K562 (cell line): ENCODE results near the gene TP53BP1. TPM values are rescaled to one million over a fixed set of nuclear protein-coding genes. Genes with fewer than 3 reads are reported as not detected.
A peak's percentile ranks its signal among the peaks of the same experiment; 100 is the strongest.

Source experiments
- BCLAF1 ChIP-seq, 2 experiments: fragments of 450-650 bp in 1 of 2; IDR thresholded peaks; 2 replicates each; pipeline ENCODE4 v1.6.1; 2011 to 2017; ENCODE audit warnings: low read depth in 2 of 2, antibody characterized with exemption in 1 of 2, borderline replicate concordance in 1 of 2, low read length in 1 of 2, mild to moderate bottlenecking in 1 of 2, mixed read lengths in 1 of 2; ENCODE audit not compliant: control insufficient read depth in 1 of 2
- BHLHE40 ChIP-seq: IDR thresholded peaks from 2 replicates; pipeline ENCODE4 v1.6.1; 2011; ENCODE audit warnings: low read length, improper control_type of control experiment
- CBFA2T3 ChIP-seq: fragments of 450-650 bp; IDR thresholded peaks from 2 replicates; pipeline ENCODE4 v1.6.1; 2017
- CBX8 ChIP-seq: fragments of 200-600 bp; sonication (generic); IDR thresholded peaks from 2 replicates; pipeline ENCODE4 v1.6.1; 2012; ENCODE audit warnings: borderline replicate concordance, mixed run types, low read depth, mild to moderate bottlenecking, moderate library complexity, mixed read lengths, low read length, control low read depth, inconsistent platforms; ENCODE audit not compliant: poor library complexity, severe bottlenecking; ENCODE audit errors: extremely low read depth
- DPF2 ChIP-seq: fragments of 450-650 bp; IDR thresholded peaks from 2 replicates; pipeline ENCODE4 v1.6.1; 2016
- EHMT2 ChIP-seq: fragments of 450-650 bp; IDR thresholded peaks from 2 replicates; pipeline ENCODE4 v1.6.1; 2018; ENCODE audit warnings: antibody characterized with exemption
- GATAD2A ChIP-seq: fragments of 450-650 bp; IDR thresholded peaks from 2 replicates; pipeline ENCODE4 v1.6.1; 2017
- MEIS2 ChIP-seq: fragments of 450-650 bp; IDR thresholded peaks from 2 replicates; pipeline ENCODE4 v1.6.1; 2014; ENCODE audit warnings: mild to moderate bottlenecking; ENCODE audit not compliant: partially characterized antibody
- SMAD4 ChIP-seq: fragments of 250-450 bp; sonication (Bioruptor Pico); conservative IDR thresholded peaks from 2 replicates; pipeline ENCODE4 v1.8.0; 2021; ENCODE audit warnings: inconsistent platforms, mild to moderate bottlenecking, moderate library complexity
- TCF3 ChIP-seq: sonication (generic); formaldehyde crosslinking; IDR thresholded peaks from 2 replicates; pipeline ENCODE4 v1.4.0; 2020; ENCODE audit warnings: mild to moderate bottlenecking, missing genetic modification reagents
- ZFP1 ChIP-seq: fragments of 450-650 bp; formaldehyde crosslinking; IDR thresholded peaks from 2 replicates; pipeline ENCODE4 v1.4.0; 2020; ENCODE audit warnings: mild to moderate bottlenecking, mixed read lengths
- ZNF644 ChIP-seq: fragments of 200-800 bp; sonication (Bioruptor generic); IDR thresholded peaks from 2 replicates; pipeline ENCODE4 v1.6.1; 2016; ENCODE audit warnings: low read depth, missing genetic modification characterization, missing compliant biosample characterization
- ZSCAN32 ChIP-seq: fragments of 450-650 bp; formaldehyde crosslinking; IDR thresholded peaks from 2 replicates; pipeline ENCODE4 v1.4.0; 2020; ENCODE audit warnings: mild to moderate bottlenecking, moderate library complexity
- polyA plus RNA-seq, 8 experiments: library from polyadenylated mRNA; depleted of rRNA in 4 of 8; stranded (reverse) in 5 of 8; unstranded in 3 of 8; fragments of >200 nt; fragmentation: Nextera tagmentation in 2 of 8; fragmentation: Illumina TruSeq in 1 of 8; extraction: Ambion mirVana in 2 of 8; extraction: Trizol in 1 of 8; gene quantifications; 2 replicates each; pipeline versions ENCODE4 v1.2.1 to v1.2.3, GENCODE V29; 2011 to 2014; ENCODE audit warnings: inconsistent platforms in 1 of 8, missing spikeins in 1 of 8
- total RNA-seq, 7 experiments: library from RNA; depleted of rRNA in 6 of 7; stranded (reverse); fragments of >200 nt in 6 of 7; fragmentation: Illumina TruSeq in 2 of 7; extraction: Trizol in 2 of 7; gene quantifications; 2 replicates each; pipeline versions ENCODE4 v1.2.1 to v1.2.3, GENCODE V29; 2011 to 2021; ENCODE audit warnings: low replicate concordance in 1 of 7
- TF ChIP-seq, protein P1 (sequence below): sonication (generic); formaldehyde crosslinking; IDR thresholded peaks from 2 replicates; pipeline ENCODE4 v1.8.0; 2022; ENCODE audit warnings: missing genetic modification reagents, mild to moderate bottlenecking, moderate library complexity, borderline replicate concordance

The TP53BP1 gene
- total and polyA plus RNA-seq, 9 of the 15 experiments (the other 6 are each of a cell fraction or from before 2014, with no cell fraction given), result 5.7 to 63.3 (median 30.9) TPM

DNA sequence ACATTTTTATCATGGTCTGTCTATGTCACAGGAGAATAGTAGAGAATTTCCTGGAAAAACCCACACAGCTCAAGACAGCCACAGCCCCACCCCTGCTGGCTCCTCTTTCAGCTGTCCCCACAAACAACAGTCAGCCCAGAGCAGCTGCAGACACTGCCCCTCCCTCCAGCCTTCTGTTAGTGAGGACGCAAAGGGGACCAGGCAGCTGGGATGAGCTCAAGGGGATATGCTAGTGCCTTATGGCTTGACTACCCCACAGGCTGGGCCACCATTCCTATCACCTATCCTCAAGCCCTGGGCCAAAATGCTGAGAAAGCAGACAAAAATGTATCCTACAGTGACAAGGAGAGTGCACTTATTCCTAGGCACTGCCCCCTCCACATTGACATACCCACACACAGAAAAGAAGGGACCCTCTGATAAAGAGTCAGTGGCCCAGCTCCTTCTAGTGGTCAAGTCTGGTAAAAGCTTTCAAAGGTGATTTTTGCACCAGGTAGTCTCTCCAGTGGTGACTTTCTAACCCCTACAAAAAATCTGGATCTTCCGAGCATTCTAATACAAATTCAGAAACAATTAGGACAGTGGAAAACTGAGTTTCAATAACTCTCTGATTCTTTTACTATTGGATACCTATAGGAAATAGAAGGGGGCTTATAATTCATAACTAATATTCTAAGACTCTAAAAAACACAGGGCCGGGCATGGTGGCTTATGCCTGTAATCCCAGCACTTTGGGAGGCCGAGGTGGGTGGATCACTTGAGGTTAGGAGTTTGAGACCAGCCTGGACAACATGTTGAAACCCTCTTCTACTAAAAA, 21.5 kb upstream of the TP53BP1 start (continued):
- TF ChIP-seq ZNF644 (tag) (no peak), CBFA2T3 (peak; percentile 53), DPF2 (peak; percentile 61; the same call in 1 of the 2 replicates), CBX8 (no peak), GATAD2A (0 out of 2 replicates have a peak, but pooled peaks have one; percentile 63), MEIS2 (peak; percentile 10), EHMT2 (peak; percentile 55; the same call in 1 of the 2 replicates), ZSCAN32 (CRISPR knock-in tag) (no peak), TCF3 (CRISPR knock-in tag) (peak; percentile 68), ZFP1 (CRISPR knock-in tag) (no peak), BCLAF1 (IDR thresholded peaks at IDR 0.05; ENCODE audit: borderline replicate concordance in 1 of 2, control insufficient read depth in 1 of 2, low read depth in 2 of 2, low read length in 1 of 2) (no peak), BHLHE40 (peak; percentile 4; the same call in 1 of the 2 replicates), SMAD4 (CRISPR knock-in tag) (peak; percentile 59; the same call in 1 of the 2 replicates)
- TF ChIP-seq, protein P1, sequence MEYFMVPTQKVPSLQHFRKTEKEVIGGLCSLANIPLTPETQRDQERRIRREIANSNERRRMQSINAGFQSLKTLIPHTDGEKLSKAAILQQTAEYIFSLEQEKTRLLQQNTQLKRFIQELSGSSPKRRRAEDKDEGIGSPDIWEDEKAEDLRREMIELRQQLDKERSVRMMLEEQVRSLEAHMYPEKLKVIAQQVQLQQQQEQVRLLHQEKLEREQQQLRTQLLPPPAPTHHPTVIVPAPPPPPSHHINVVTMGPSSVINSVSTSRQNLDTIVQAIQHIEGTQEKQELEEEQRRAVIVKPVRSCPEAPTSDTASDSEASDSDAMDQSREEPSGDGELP, result peak; percentile 97
